K562 (cell line): ENCODE measurements around the gene KCNC4. TPM values are rescaled to one million over a fixed set of nuclear protein-coding genes. Genes with fewer than 3 reads are reported as not detected.

Experiments
- ATAC-seq: fragments of 200-7000 bp; cut with Tn5 transposase; 3 replicates; pipeline ENCODE4 v1.9.1; 2020; ENCODE audit warnings: moderate library complexity
- BruUV-seq: library from RNA; stranded (reverse); fragments of 400-500 nt; replicated peaks from 2 replicates; lab custom pipeline; 2021; lab: Mats Ljungman, UMichigan
- CTCF ChIA-PET: fragments of 300-600 bp; formaldehyde crosslinking; extraction: SDS; loops from one replicate; lab custom pipeline; 2021; ENCODE audit warnings: low intra/inter-chr PET ratio; lab: Yijun Ruan, JAX
- POLR2A ChIA-PET: fragments of 300-600, 350-650 bp; sonication (Branson Sonifier 250); formaldehyde crosslinking; extraction: SDS; loops from one replicate; lab custom pipeline; 2021; ENCODE audit warnings: antibody characterized with exemption, inconsistent platforms; lab: Yijun Ruan, JAX
- DNase-seq, 4 experiments: peaks; one replicate each; pipeline versions ENCODE4 v3.0.0 to v3.0.0-alpha.2; 2011 to 2018; ENCODE audit warnings: low spot score in 3 of 4, mixed read lengths in 3 of 4; ENCODE audit errors: extremely low read depth in 1 of 4
- FAIRE-seq: peaks from 2 replicates; lab custom pipeline; 2011; peaks lifted over from hg19 to GRCh38; lab: Jason Lieb, UNC
- H2AFZ ChIP-seq: 2 replicates; pipeline ENCODE4 v1.6.0; 2011; ENCODE audit warnings: low read depth, low read length, control low read depth, inconsistent platforms
- H3K27ac ChIP-seq: fragments of 200-600 bp; 3 replicates; pipeline ENCODE4 v1.8.0; 2011; ENCODE audit warnings: low read depth, mild to moderate bottlenecking, control low read depth, inconsistent platforms, low read length, moderate library complexity, mixed read lengths; ENCODE audit errors: extremely low read depth
- H3K27me3 ChIP-seq, 2 experiments: fragments of 300-600 bp in 1 of 2; 2 replicates in 1 of 2; 3 replicates in 1 of 2; pipeline versions ENCODE4 v1.6.0 to v1.8.0; 2011; ENCODE audit warnings: inconsistent platforms in 2 of 2, low read length in 2 of 2, mild to moderate bottlenecking in 1 of 2, mixed read lengths in 1 of 2, moderate library complexity in 1 of 2; ENCODE audit not compliant: control insufficient read depth in 2 of 2, insufficient read depth in 2 of 2
- H3K36me3 ChIP-seq: fragments of 300-600 bp; 3 replicates; pipeline ENCODE4 v1.8.0; 2011; ENCODE audit warnings: mild to moderate bottlenecking, low read length, inconsistent platforms; ENCODE audit not compliant: control insufficient read depth, insufficient read depth
- H3K4me1 ChIP-seq, 2 experiments: fragments of 200-600 bp in 1 of 2; replicated peaks in 1 of 2; 2 replicates in 1 of 2; 3 replicates in 1 of 2; pipeline versions ENCODE4 v1.5.1 to v1.8.0; 2011; ENCODE audit warnings: inconsistent platforms in 2 of 2, low read length in 2 of 2, mild to moderate bottlenecking in 1 of 2, mixed read lengths in 1 of 2, moderate library complexity in 1 of 2; ENCODE audit not compliant: control insufficient read depth in 2 of 2, insufficient read depth in 2 of 2
- H3K4me2 ChIP-seq: 2 replicates; pipeline ENCODE4 v1.6.1; 2011; ENCODE audit warnings: low read length, control low read depth, inconsistent platforms, mixed read lengths; ENCODE audit not compliant: insufficient read depth
- H3K4me3 ChIP-seq: fragments of 200-600 bp; sonication (generic), shearing (Covaris generic); 2 replicates; pipeline ENCODE4 v1.5.1; 2016; ENCODE audit warnings: control low read depth, inconsistent platforms
- H3K79me2 ChIP-seq: fragments of 200-600 bp; 3 replicates; pipeline ENCODE4 v1.8.0; 2011; ENCODE audit warnings: low read length, inconsistent platforms; ENCODE audit not compliant: control insufficient read depth, insufficient read depth
- H3K9ac ChIP-seq, 2 experiments: 2 replicates each; pipeline versions ENCODE4 v1.6.0 to v1.6.1; 2011; ENCODE audit warnings: low read depth in 2 of 2, low read length in 2 of 2, control low read depth in 1 of 2, inconsistent platforms in 1 of 2, mild to moderate bottlenecking in 1 of 2, mixed read lengths in 1 of 2; ENCODE audit not compliant: insufficient read depth in 1 of 2
- H3K9me1 ChIP-seq: one replicate; pipeline ENCODE4 v1.6.0; 2011; ENCODE audit warnings: inconsistent platforms, mild to moderate bottlenecking, low read length, moderate library complexity; ENCODE audit not compliant: control insufficient read depth, insufficient read depth
- H3K9me3 ChIP-seq: replicated peaks from 2 replicates; pipeline ENCODE4 v1.5.1; 2011; ENCODE audit warnings: low read depth, low read length, inconsistent platforms; ENCODE audit not compliant: control insufficient read depth, insufficient read depth
- H4K20me1 ChIP-seq: replicated peaks from 2 replicates; pipeline ENCODE4 v1.6.1; 2011; ENCODE audit warnings: low read length, inconsistent platforms, mixed read lengths; ENCODE audit not compliant: control insufficient read depth, insufficient read depth
- AFF1 ChIP-seq, 2 experiments: fragments of 450-650 bp; IDR thresholded peaks; 2 replicates each; pipeline ENCODE4 v1.6.1; 2018; ENCODE audit warnings: mild to moderate bottlenecking in 2 of 2, low read depth in 1 of 2; ENCODE audit not compliant: partially characterized antibody in 2 of 2
- EHMT2 ChIP-seq: fragments of 450-650 bp; IDR thresholded peaks from 2 replicates; pipeline ENCODE4 v1.6.1; 2018; ENCODE audit warnings: antibody characterized with exemption
- FOXA3 ChIP-seq, 2 experiments: fragments of 450-650 bp in 1 of 2; sonication (generic) in 1 of 2; formaldehyde crosslinking; IDR thresholded peaks in 1 of 2; conservative IDR thresholded peaks in 1 of 2; 2 replicates each; pipeline versions ENCODE4 v1.4.0 to v1.8.0; 2020 to 2022; ENCODE audit warnings: mild to moderate bottlenecking in 2 of 2, missing genetic modification reagents in 1 of 2
- MIER1 ChIP-seq: fragments of 450-650 bp; IDR thresholded peaks from 2 replicates; pipeline ENCODE4 v1.6.1; 2016; ENCODE audit warnings: antibody characterized with exemption, mild to moderate bottlenecking, low read depth
- THAP12 ChIP-seq: fragments of 250-450 bp; sonication (Bioruptor Pico); IDR thresholded peaks from 2 replicates; pipeline ENCODE4 v1.9.0; 2021; ENCODE audit warnings: mild to moderate bottlenecking, inconsistent platforms
- ZBTB7A ChIP-seq: IDR thresholded peaks from 2 replicates; pipeline ENCODE4 v1.6.1; 2011; ENCODE audit warnings: low read depth, mild to moderate bottlenecking, low read length, moderate library complexity, borderline replicate concordance; ENCODE audit not compliant: control insufficient read depth
- WGBS: fragments of 100-300 bp; shearing (Covaris generic); methylation state at CpG from one replicate; pipeline ENCODE4 v1.1.6; 2016; ENCODE audit warnings: low coverage, mixed read lengths; ENCODE audit not compliant: insufficient coverage; ENCODE audit errors: missing lambda C conversion rate; 5-methylcytosine and 5-hydroxymethylcytosine counted together
- in situ Hi-C: fragments of 300-500 bp; cut with MboI; formaldehyde crosslinking; loops from 4 replicates; pipeline ENCODE4 v1.15.0; 2018; ENCODE audit warnings: inconsistent platforms, mixed read lengths
- intact Hi-C: fragments of 100-400 bp; cut with micrococcal nuclease; formaldehyde crosslinking; loops from 2 replicates; pipeline ENCODE4 v1.14.2; 2022
- polyA plus RNA-seq, 8 experiments: library from polyadenylated mRNA; depleted of rRNA in 4 of 8; stranded (reverse) in 5 of 8; unstranded in 3 of 8; fragments of >200 nt; fragmentation: Nextera tagmentation in 2 of 8; fragmentation: Illumina TruSeq in 1 of 8; extraction: Ambion mirVana in 2 of 8; extraction: Trizol in 1 of 8; gene quantifications; 2 replicates each; pipeline versions ENCODE4 v1.2.1 to v1.2.3, GENCODE V29; 2011 to 2014; ENCODE audit warnings: inconsistent platforms in 1 of 8, missing spikeins in 1 of 8
- total RNA-seq, 7 experiments: library from RNA; depleted of rRNA in 6 of 7; stranded (reverse); fragments of >200 nt in 6 of 7; fragmentation: Illumina TruSeq in 2 of 7; extraction: Trizol in 2 of 7; gene quantifications; 2 replicates each; pipeline versions ENCODE4 v1.2.1 to v1.2.3, GENCODE V29; 2011 to 2021; ENCODE audit warnings: low replicate concordance in 1 of 7

The KCNC4 gene
- total and polyA plus RNA-seq, 9 of the 15 experiments (the other 6 are each of a cell fraction or from before 2014, with no cell fraction given), result 0.07 to 1.8 (median 0.73) TPM

- in situ Hi-C loops (no loop called here), intact Hi-C loops (no loop called here)
- ChIA-PET POLR2A (no interaction called here), CTCF (no interaction called here)
- peaks cover 20 to 75% of the 10 kb centered on the region in 2 experiments for H3K27me3 ChIP-seq
- BruUV-seq, result no TSS peak
- H3K4me1 ChIP-seq, result peaks cover 0 to 10% of the 10 kb centered on the region in 2 experiments; a peak in 2 of 5 replicates
- 3% methylated on average over 4 of the region's 4 CpGs for WGBS
- FAIRE-seq, result peak; percentile 72
- H3K4me2 ChIP-seq, result no peak overlapping the region
- peak; percentile 60 for ATAC-seq
- no peaks in the 10 kb centered on the region for H3K9me1 ChIP-seq
- H3K79me2 ChIP-seq, result no peaks in the 10 kb centered on the region
- H3K36me3 ChIP-seq, result no peaks in the 10 kb centered on the region
- H3K4me3 ChIP-seq, result no peak overlapping the region
- no peak overlapping the region for H3K9ac ChIP-seq
- no peaks in the 10 kb centered on the region for H3K9me3 ChIP-seq
- peaks cover 35% of the 10 kb centered on the region for H4K20me1 ChIP-seq
- H3K27ac ChIP-seq, result no peak overlapping the region
- H2AFZ ChIP-seq, result no peak overlapping the region
- peak in 3 of 4 experiments; percentile 36 to 51 (median 42) for DNase-seq
- TF ChIP-seq EHMT2 (peak; percentile 93), THAP12 (CRISPR knock-in tag) (no peak), ZBTB7A (peak; percentile 65; the same call in 1 of the 2 replicates), AFF1 (IDR thresholded peaks at IDR 0.05; ENCODE audit: low read depth in 1 of 2, partially characterized antibody in 2 of 2) (peak in 1 of 2 experiments; percentile 25), FOXA3 (CRISPR knock-in tag; conservative IDR thresholded peaks at IDR 0.05 in 1 of 2, IDR thresholded peaks at IDR 0.05 in 1 of 2) (no peak), MIER1 (peak; percentile 88)
These were observed 8.6 kb downstream of the KCNC4 start for GRCh38 chr1:110218739-110219138.
